ENCODE data around the gene TM9SF4. TPM values are rescaled to one million over a fixed set of nuclear protein-coding genes. Genes with fewer than 3 reads are reported as not detected.

Gene TM9SF4
- polyA plus RNA-seq, 3 donors = 49.7 to 78.5 (median 78.3) TPM

GRCh38 chr20:32129863-32130262 lies 20.3 kb downstream of the TM9SF4 start:
- H3K79me2 ChIP-seq (ENCODE audit: insufficient read depth, low read length) = peaks cover 93% of the 10 kb centered on the region
- Mint-ChIP-seq H3K27me3 (ENCODE audit: low read depth in 3 of 3) (no peaks in the 10 kb centered on the region), H3K4me3 (no peak overlapping the region), H3K36me3 (peaks cover 53 to 68% of the 10 kb centered on the region in 2 donors), H3K27ac (peak overlapping the region in 2 of 7 donors; percentile 5 to 76), H3K4me1 (peaks cover 20% of the 10 kb centered on the region), H3K9me3 (no peaks in the 10 kb centered on the region)
- H3K4me3 ChIP-seq (replicated peaks in 1 of 3; ENCODE audit: low read depth in 2 of 3, low read length in 3 of 3) = no peak overlapping the region
- H4K20me1 ChIP-seq (ENCODE audit: insufficient read depth, low read length) = peaks cover 98% of the 10 kb centered on the region
- no peaks in the 10 kb centered on the region for H3K9me3 ChIP-seq (replicated peaks in 1 of 2; ENCODE audit: control insufficient read depth in 1 of 2, insufficient read depth in 1 of 2, low read length in 2 of 2)
- H3K4me2 ChIP-seq (replicated peaks; ENCODE audit: extremely low read depth, low read length, poor library complexity, severe bottlenecking) = no peak overlapping the region
- H2AFZ ChIP-seq (ENCODE audit: insufficient read depth, low read depth, low read length, poor library complexity, severe bottlenecking) = no peak overlapping the region
- H3K9ac ChIP-seq (ENCODE audit: insufficient read depth, low read length, poor library complexity, severe bottlenecking) = no peak overlapping the region
- peaks cover 30 to 85% of the 10 kb centered on the region in 2 donors for H3K36me3 ChIP-seq (replicated peaks in 1 of 2; ENCODE audit: control insufficient read depth in 1 of 2, insufficient read depth in 2 of 2, low read length in 2 of 2)
- 100% methylated on average over 1 of the region's 5 CpGs for WGBS (ENCODE audit: insufficient coverage)
- H3K27ac ChIP-seq (ENCODE audit: low read depth in 1 of 2, low read length in 2 of 2) = peak overlapping the region in 1 of 2 donors; percentile 49
- TF ChIP-seq CTCF (IDR thresholded peaks at IDR 0.05) = no peak
- H3K27me3 ChIP-seq (ENCODE audit: control insufficient read depth in 2 of 2, insufficient read depth in 2 of 2, low read length in 2 of 2) = no peaks in the 10 kb centered on the region
- intact Hi-C loops (cut with micrococcal nuclease) = no loop called here
- no peak for DNase-seq
- no peaks in the 10 kb centered on the region for H3K4me1 ChIP-seq (ENCODE audit: control insufficient read depth in 1 of 2, insufficient read depth in 2 of 2, low read length in 2 of 2)

- Histone ChIP-seq H2AFZ (ENCODE audit: insufficient read depth, low read depth, low read length, poor library complexity, severe bottlenecking) (no peak overlapping the region), H3K27me3 (ENCODE audit: control insufficient read depth in 2 of 2, insufficient read depth in 2 of 2, low read length in 2 of 2) (no peaks in the 10 kb centered on the region), H3K27ac (ENCODE audit: low read depth in 1 of 2, low read length in 2 of 2) (peak overlapping the region in 1 of 2 donors; percentile 49), H3K4me2 (replicated peaks; ENCODE audit: extremely low read depth, low read length, poor library complexity, severe bottlenecking) (no peak overlapping the region), H3K36me3 (replicated peaks in 1 of 2; ENCODE audit: control insufficient read depth in 1 of 2, insufficient read depth in 2 of 2, low read length in 2 of 2) (peaks cover 30 to 85% of the 10 kb centered on the region in 2 donors), H3K79me2 (ENCODE audit: insufficient read depth, low read length) (peaks cover 89% of the 10 kb centered on the region), H3K9me3 (replicated peaks in 1 of 2; ENCODE audit: control insufficient read depth in 1 of 2, insufficient read depth in 1 of 2, low read length in 2 of 2) (no peaks in the 10 kb centered on the region), H3K4me1 (ENCODE audit: control insufficient read depth in 1 of 2, insufficient read depth in 2 of 2, low read length in 2 of 2) (no peaks in the 10 kb centered on the region), H3K9ac (ENCODE audit: insufficient read depth, low read length, poor library complexity, severe bottlenecking) (no peak overlapping the region), H3K4me3 (replicated peaks in 1 of 3; ENCODE audit: low read depth in 2 of 3, low read length in 3 of 3) (no peak overlapping the region), H4K20me1 (ENCODE audit: insufficient read depth, low read length) (peaks cover 98% of the 10 kb centered on the region)
- H3K4me1 Mint-ChIP-seq = peaks cover 17% of the 10 kb centered on the region
- peaks cover 53 to 68% of the 10 kb centered on the region in 2 donors for H3K36me3 Mint-ChIP-seq
- WGBS (ENCODE audit: insufficient coverage) = no CpG with 5 or more reads among the region's 2 CpGs
- H3K4me3 Mint-ChIP-seq = no peak overlapping the region
- peak overlapping the region in 4 of 7 donors; percentile 5 to 82 (median 65) for H3K27ac Mint-ChIP-seq
- no peak for TF ChIP-seq CTCF (IDR thresholded peaks at IDR 0.05)
- intact Hi-C loops (cut with micrococcal nuclease) = no loop called here
- no peak for DNase-seq
- H3K27me3 Mint-ChIP-seq (ENCODE audit: low read depth in 3 of 3) = no peaks in the 10 kb centered on the region
- no peaks in the 10 kb centered on the region for H3K9me3 Mint-ChIP-seq
Measured at GRCh38 chr20:32130352-32130751, 20.8 kb downstream of the TM9SF4 start.
